GM12872 (cell line): Measurements from ENCODE around the gene GABRB1.

Experiments
- CTCF ChIP-seq: IDR thresholded peaks from 3 replicates; pipeline ENCODE4 v1.5.1; 2011; ENCODE audit warnings: low read depth, mild to moderate bottlenecking, low read length, moderate library complexity; ENCODE audit not compliant: insufficient read depth

The GABRB1 gene

GRCh38 chr4:47031011-47031678 lies at the start of gene GABRB1:
GABRB1 (plus strand) TSS chr4:47031567.
- no peak for TF ChIP-seq CTCF

GRCh38 chr4:46984781-46985180 lies 46.6 kb upstream of the GABRB1 start:
- no peak for TF ChIP-seq CTCF

- TF ChIP-seq CTCF: no peak
These were observed 44.3 kb upstream of the GABRB1 start for GRCh38 chr4:46986922-46987638.

GRCh38 chr4:46992338-46992737 lies 39.0 kb upstream of the GABRB1 start:
- TF ChIP-seq CTCF: no peak

DNA sequence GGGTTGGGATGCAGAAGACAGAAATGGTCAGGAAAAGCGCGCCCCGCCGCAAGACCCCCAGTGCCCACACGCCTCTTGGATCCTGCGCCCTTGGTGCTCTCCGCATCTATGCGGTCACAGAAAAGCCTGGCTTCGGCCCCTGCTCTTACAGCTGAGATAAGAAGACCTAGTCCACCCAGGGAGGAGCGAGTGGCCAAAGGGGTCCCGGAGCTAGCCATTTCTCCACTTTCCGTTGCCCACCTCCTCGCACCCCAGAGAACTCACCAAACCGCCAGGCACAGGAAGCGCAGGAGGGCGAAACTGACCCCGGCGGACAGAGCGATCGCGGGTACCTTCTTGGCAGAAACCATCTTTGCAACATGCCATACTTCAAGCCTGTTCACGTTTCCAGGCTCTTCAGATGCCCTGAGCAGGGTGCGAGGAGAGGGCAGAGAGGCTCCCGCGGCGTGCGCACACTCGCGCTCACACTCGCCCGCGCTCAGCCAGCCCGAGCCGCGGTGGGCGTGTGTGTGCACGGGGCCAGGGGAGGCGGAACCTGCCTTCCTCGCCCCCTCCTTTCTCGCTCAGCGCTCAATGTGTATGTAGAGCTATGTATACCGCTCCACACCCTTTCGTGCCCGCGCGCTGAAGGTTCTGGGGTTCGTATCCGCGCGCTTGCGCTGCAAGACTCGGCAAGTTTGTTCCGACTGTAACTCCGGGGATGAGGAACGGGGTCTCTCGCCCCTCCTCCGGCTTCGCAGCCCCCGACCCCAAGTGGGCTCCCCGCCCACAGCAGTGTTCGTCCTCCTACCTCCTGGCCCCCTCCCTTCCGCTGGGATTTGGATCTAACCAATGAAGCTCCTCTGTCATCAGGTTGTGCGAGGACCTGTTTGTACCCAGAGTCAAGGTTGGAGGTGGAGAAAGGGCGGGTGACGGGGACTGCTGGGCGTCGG lies 38.0 kb upstream of the GABRB1 start, which contains the start of gene GABRA4:
Gene GABRA4 (minus strand): TSS at position 507 of the 932 bp plus-strand sequence. CDS start 157 bp downstream, at position 350.
- no peak for TF ChIP-seq CTCF

DNA sequence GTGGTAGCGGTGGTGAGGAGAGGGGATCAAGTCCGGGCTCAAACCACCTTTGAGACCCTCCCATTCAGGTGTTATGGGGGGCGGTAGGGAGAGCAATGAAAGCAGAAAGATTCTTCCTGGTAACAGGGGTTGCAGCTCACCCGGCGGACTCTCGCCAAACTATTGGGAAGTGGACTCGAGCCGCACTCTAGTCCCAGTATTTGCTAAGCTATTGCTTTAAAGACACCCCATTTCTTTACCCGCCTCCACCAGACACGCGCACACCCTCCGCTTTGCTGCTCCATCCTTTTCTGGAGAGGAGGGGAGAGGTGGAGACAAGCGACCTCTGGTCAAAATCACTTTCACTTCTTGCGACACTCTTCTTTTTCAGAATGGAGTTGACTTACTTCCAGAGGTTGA lies 37.4 kb upstream of the GABRB1 start:
- no peak for TF ChIP-seq CTCF

- no peak for TF ChIP-seq CTCF
These were observed 31.8 kb upstream of the GABRB1 start for GRCh38 chr4:46999566-46999965.
